ENCODE data around the gene PRMT9. TPM values are rescaled to one million over a fixed set of nuclear protein-coding genes. Genes with fewer than 3 reads are reported as not detected.

Gene PRMT9
- total RNA-seq, 4 donors from 2014 or later = 5.9 to 11.1 (median 6.9) TPM

DNA sequence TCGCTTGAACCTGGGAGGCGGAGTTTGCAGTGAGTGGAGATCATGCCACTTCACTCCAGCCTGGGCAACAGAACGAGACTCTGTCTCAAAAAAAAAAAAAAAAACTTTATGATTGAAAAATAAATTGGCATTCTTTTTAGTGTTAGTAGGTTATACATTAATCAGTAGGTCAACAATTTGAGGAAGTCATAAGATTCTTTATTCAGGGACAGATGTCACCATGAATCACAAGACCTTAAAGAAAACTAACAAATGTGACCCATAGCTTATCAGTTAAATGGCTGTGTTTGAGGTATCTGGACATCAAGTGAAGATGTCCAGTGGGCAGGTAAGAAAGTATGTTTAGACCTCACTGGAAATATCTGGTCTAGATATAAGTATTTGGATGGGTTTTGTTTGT is 9.3 kb upstream of the PRMT9 start:
- Histone ChIP-seq H3K9me3 (no peaks in the 10 kb centered on the region), H3K27me3 (no peaks in the 10 kb centered on the region), H3K27ac (no peak overlapping the region), H3K4me1 (no peaks in the 10 kb centered on the region), H3K36me3 (no peaks in the 10 kb centered on the region), H3K4me3 (no peak overlapping the region)
- no peak for DNase-seq (ENCODE audit: low spot score in 2 of 2)
- TF ChIP-seq EP300 (IDR thresholded peaks at IDR 0.05) = no peak
- 90 to 92% methylated on average over 3 of the region's 3 CpGs for WGBS, 2 donors

DNA sequence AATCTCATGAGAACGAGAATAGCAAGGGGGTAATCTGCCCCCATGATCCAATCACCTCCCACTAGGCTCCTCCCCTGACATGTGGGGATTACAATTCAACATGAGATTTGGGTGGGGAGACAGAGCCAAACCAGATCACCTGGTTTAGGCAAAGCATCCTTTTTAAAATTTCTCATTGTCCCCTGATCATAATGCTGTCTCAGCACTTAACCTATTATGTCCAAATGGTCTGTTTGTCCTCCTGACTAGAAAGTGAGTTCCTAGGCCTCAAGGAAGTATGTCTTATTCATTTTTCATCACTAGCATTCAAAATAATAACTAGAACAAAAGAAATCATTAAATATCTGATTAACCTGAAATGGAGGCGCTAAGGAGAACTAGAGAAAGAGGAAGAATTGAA is 7.9 kb upstream of the PRMT9 start:
- H3K4me1 ChIP-seq = no peaks in the 10 kb centered on the region
- H3K4me3 ChIP-seq = no peak overlapping the region
- no peaks in the 10 kb centered on the region for H3K36me3 ChIP-seq
- no peak for DNase-seq (ENCODE audit: low spot score in 2 of 2)
- WGBS, 2 donors = 79 to 84% methylated on average over 2 of the region's 2 CpGs
- TF ChIP-seq POLR2A (IDR thresholded peaks at IDR 0.05) (no peak), EP300 (IDR thresholded peaks at IDR 0.05) (no peak)
- TF ChIP-seq, protein P1, sequence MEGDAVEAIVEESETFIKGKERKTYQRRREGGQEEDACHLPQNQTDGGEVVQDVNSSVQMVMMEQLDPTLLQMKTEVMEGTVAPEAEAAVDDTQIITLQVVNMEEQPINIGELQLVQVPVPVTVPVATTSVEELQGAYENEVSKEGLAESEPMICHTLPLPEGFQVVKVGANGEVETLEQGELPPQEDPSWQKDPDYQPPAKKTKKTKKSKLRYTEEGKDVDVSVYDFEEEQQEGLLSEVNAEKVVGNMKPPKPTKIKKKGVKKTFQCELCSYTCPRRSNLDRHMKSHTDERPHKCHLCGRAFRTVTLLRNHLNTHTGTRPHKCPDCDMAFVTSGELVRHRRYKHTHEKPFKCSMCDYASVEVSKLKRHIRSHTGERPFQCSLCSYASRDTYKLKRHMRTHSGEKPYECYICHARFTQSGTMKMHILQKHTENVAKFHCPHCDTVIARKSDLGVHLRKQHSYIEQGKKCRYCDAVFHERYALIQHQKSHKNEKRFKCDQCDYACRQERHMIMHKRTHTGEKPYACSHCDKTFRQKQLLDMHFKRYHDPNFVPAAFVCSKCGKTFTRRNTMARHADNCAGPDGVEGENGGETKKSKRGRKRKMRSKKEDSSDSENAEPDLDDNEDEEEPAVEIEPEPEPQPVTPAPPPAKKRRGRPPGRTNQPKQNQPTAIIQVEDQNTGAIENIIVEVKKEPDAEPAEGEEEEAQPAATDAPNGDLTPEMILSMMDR (IDR thresholded peaks at IDR 0.05) = no peak
- no peak overlapping the region for H3K27ac ChIP-seq
- no peaks in the 10 kb centered on the region for H3K27me3 ChIP-seq
- H3K9me3 ChIP-seq = no peaks in the 10 kb centered on the region

DNA sequence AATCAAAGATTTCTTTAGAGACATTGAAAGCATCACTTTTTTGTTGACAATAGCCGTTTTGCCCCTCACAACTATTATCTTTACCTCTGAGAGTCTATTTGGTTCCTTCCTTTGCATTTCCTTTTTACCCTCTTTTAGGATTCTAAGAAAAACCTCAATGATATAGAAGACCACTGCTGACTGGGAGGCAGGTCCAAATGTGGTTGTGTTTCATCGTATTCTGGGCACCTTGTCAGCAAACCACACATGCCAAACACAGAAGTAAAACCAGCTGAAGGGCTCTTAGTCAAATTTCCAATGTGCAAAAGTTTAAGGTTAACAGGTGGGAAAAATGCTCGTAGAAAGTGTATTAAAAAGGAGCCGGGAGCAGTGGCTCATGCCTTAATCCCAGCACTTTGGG is 5.1 kb upstream of the PRMT9 start:
- DNase-seq (ENCODE audit: low spot score in 2 of 2) = no peak
- no peaks in the 10 kb centered on the region for H3K27me3 ChIP-seq
- no peaks in the 10 kb centered on the region for H3K9me3 ChIP-seq
- H3K4me3 ChIP-seq = no peak overlapping the region
- H3K36me3 ChIP-seq = no peaks in the 10 kb centered on the region
- TF ChIP-seq, protein P1 (IDR thresholded peaks at IDR 0.05) = no peak
- no peak for TF ChIP-seq EP300 (IDR thresholded peaks at IDR 0.05)
- TF ChIP-seq POLR2A (IDR thresholded peaks at IDR 0.05) = no peak
- WGBS, 2 donors = 58 to 64% methylated on average over 4 of the region's 4 CpGs
- H3K27ac ChIP-seq = no peak overlapping the region
- peaks cover 0 to 4% (median 0%) of the 10 kb centered on the region in 4 donors for H3K4me1 ChIP-seq

DNA sequence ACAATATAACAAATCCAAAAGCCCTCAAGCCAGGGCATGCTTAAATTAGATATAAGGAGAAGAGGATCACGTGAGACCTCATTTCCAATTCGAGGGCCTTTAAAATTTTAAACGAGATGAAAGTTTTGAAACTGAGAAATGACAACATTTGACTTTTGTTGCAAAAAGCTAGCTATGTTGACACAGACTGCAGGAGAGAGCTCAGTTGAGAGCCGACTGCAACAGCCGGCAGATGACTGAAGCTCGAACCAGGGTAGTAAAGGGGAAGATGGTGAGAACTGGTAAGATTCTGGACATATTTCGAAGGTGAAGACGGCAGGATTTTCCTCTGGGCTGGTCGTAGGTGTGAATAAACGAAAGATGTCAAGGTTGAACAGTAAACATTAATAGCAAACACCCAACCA is 773 bp downstream of the PRMT9 start:
- peak in 1 of 2 donors; percentile 23 for TF ChIP-seq EP300 (IDR thresholded peaks at IDR 0.05)
- TF ChIP-seq, protein P1 (IDR thresholded peaks at IDR 0.05) = no peak
- TF ChIP-seq POLR2A (IDR thresholded peaks at IDR 0.05) = peak; percentile 12 to 32
- Histone ChIP-seq H3K4me1 (peaks cover 0 to 13% (median 2%) of the 10 kb centered on the region in 4 donors), H3K27ac (peak overlapping the region; percentile 76 to 97 (median 91)), H3K36me3 (peaks cover 0 to 18% (median 0%) of the 10 kb centered on the region in 3 donors), H3K27me3 (no peaks in the 10 kb centered on the region), H3K9me3 (no peaks in the 10 kb centered on the region), H3K4me3 (peak overlapping the region; percentile 43 to 94 (median 76))
- WGBS, 2 donors = 2 to 3% methylated on average over 10 of the region's 10 CpGs
- peak in 1 of 2 donors; percentile 23 for DNase-seq (ENCODE audit: low spot score in 2 of 2)

DNA sequence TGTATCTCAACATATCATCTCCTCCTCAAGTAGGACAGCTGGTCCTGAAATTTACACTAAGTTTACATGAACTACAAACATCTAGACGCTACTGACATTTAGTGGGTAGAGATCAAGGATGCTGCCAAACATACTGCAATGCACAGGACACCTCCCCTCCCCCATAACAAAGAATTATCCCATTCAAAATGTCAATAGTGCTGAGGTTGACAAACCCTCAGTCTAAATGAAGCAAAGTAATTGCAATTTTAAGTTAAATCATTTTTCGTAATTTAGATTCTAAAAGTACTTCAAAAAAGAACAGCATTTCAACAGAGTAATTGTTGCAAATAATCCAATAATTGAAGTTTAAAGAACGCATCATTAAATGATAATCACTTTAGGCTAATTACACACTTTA is 1.2 kb downstream of the PRMT9 start:
- Histone ChIP-seq H3K4me1 (peaks cover 0 to 13% (median 2%) of the 10 kb centered on the region in 4 donors), H3K27me3 (no peaks in the 10 kb centered on the region), H3K4me3 (peak overlapping the region; percentile 43 to 94 (median 76)), H3K36me3 (peaks cover 0 to 18% (median 0%) of the 10 kb centered on the region in 3 donors), H3K27ac (peak overlapping the region in 3 of 4 donors; percentile 76 to 97 (median 94)), H3K9me3 (no peaks in the 10 kb centered on the region)
- TF ChIP-seq POLR2A (IDR thresholded peaks at IDR 0.05) (no peak), EP300 (IDR thresholded peaks at IDR 0.05) (no peak)
- TF ChIP-seq, protein P1 (IDR thresholded peaks at IDR 0.05) = no peak
- DNase-seq (ENCODE audit: low spot score in 2 of 2) = no peak
- 42 to 50% methylated on average over 3 of the region's 3 CpGs for WGBS, 2 donors
